WERI-Rb-1 (cell line): ENCODE results near the gene YTHDF2.
"Not testable (repeated sequence)": the region's sequence is repeated elsewhere in the genome, so short reads cannot be mapped to it uniquely, and the experiment has no call there.

Source experiments
- DNase-seq: peaks from one replicate; pipeline ENCODE4 v3.0.0-alpha.2; 2020
- H3K27ac ChIP-seq: fragments of 250-450 bp; sonication (Bioruptor Pico); 2 replicates; pipeline ENCODE4 v1.5.1; 2020; ENCODE audit warnings: mild to moderate bottlenecking, moderate library complexity
- H3K27me3 ChIP-seq: fragments of 250-450 bp; sonication (Bioruptor Pico); 2 replicates; pipeline ENCODE4 v1.5.1; 2021; ENCODE audit warnings: mild to moderate bottlenecking, low read depth, moderate library complexity; ENCODE audit not compliant: insufficient read depth, severe bottlenecking
- H3K36me3 ChIP-seq: fragments of 250-450 bp; sonication (Bioruptor Pico); 2 replicates; pipeline ENCODE4 v1.5.1; 2020; ENCODE audit warnings: mild to moderate bottlenecking, moderate library complexity
- H3K4me3 ChIP-seq: 2 replicates; pipeline ENCODE4 v1.5.1; 2011; ENCODE audit warnings: low read depth, mild to moderate bottlenecking, control low read depth, low read length
- H3K9me3 ChIP-seq: fragments of 250-450 bp; sonication (Bioruptor Pico); 2 replicates; pipeline ENCODE4 v1.5.1; 2021; ENCODE audit warnings: mild to moderate bottlenecking, moderate library complexity; ENCODE audit not compliant: severe bottlenecking
- TF ChIP-seq, protein P1 (sequence below): IDR thresholded peaks from 2 replicates; pipeline ENCODE4 v1.5.1; 2011; ENCODE audit warnings: low read depth, mild to moderate bottlenecking, control low read depth, inconsistent platforms, low read length

The YTHDF2 gene

DNA sequence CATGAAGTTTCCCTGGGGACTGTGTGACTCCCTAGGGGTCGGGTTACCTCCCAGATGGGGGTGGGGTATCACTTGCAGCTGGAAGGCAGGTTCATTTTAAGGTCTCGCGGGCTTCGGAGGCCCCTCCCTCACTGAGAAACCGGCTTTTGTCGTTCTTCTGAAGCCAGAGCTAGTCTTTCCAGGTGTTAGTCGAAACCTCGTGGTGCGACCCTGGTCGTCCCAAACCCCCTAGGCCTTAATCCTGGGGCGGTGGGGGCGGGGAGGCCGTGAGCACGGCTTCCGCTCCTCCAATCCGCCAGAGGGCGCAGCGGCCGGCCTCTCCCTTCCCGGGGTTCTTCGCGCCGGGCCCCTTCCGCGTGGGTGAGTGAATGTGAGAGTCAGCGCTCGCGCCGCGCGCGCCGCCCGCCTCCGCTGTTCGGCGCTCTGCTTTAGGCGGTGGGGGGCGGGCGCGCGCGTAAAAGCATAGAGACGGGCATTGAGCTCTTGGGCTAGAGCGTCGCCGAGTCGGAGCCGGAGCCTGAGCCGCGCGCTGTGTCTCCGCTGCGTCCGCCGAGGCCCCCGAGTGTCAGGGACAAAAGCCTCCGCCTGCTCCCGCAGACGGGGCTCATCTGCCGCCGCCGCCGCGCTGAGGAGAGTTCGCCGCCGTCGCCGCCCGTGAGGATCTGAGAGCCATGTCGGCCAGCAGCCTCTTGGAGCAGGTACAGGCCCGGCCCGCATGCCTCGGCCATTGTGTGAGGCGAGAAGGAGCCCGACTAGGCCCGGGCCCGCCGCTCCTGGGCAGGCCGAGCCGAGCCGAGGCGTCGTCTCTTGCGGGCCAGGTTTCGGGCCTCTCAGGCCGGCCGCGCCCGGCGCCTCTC, at the start of gene YTHDF2:
Gene YTHDF2 (plus strand): TSS at position 491 of the 857 bp plus-strand sequence. CDS start 181 bp downstream, at position 672.
- peak; percentile 98 for DNase-seq
- Histone ChIP-seq H3K27ac (peak within 1 kb of the TSS; percentile 98), H3K9me3 (peaks cover 2% of the 10 kb centered on the region), H3K27me3 (no peaks in the 10 kb centered on the region), H3K36me3 (peaks cover 47% of the 10 kb centered on the region), H3K4me3 (peak within 1 kb of the TSS; percentile 96)
- TF ChIP-seq, protein P1, sequence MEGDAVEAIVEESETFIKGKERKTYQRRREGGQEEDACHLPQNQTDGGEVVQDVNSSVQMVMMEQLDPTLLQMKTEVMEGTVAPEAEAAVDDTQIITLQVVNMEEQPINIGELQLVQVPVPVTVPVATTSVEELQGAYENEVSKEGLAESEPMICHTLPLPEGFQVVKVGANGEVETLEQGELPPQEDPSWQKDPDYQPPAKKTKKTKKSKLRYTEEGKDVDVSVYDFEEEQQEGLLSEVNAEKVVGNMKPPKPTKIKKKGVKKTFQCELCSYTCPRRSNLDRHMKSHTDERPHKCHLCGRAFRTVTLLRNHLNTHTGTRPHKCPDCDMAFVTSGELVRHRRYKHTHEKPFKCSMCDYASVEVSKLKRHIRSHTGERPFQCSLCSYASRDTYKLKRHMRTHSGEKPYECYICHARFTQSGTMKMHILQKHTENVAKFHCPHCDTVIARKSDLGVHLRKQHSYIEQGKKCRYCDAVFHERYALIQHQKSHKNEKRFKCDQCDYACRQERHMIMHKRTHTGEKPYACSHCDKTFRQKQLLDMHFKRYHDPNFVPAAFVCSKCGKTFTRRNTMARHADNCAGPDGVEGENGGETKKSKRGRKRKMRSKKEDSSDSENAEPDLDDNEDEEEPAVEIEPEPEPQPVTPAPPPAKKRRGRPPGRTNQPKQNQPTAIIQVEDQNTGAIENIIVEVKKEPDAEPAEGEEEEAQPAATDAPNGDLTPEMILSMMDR: peak; percentile 79

DNA sequence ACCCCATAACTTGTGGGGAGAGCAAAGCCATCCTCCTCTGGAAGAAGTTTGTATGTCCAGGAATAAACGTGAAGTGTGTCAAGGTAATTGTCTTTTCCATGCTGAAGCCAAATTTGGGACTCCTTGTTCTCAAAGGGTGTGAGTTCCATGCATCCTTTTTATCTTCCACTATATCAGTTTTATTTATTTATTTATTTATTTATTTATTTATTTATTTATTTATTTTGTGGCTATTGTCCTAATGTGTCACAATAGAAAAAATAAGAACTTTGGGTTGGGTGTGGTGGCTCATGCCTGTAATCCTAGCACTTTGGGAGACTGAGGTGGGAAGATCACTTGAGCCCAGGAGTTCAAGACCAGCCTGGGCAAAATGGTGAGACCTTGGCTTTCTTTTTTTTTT, 45.1 kb upstream of the YTHDF2 start:
- peaks cover 25% of the 10 kb centered on the region for H3K36me3 ChIP-seq
- not testable (repeated sequence) for DNase-seq, H3K9me3 ChIP-seq, H3K27ac ChIP-seq, H3K4me3 ChIP-seq, H3K27me3 ChIP-seq

DNA sequence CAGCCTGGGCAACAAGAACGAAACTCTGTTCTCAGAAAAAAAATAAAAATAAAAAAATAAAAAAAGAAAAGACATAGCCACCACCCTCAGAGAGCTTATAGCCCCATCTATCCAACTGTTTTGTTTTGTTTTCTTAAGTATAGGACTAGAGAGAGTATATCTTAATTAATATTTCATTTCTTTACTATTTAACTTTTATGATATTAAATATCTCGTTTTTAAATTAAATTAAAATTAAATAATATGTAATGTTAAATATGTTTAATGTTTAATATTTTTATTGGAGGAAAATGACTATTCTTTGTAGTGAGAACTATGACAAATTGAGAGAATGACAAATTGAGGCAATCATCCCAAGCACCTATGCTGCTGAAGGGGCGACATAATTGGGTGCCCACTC, 33.1 kb upstream of the YTHDF2 start:
- DNase-seq: no peak
- TF ChIP-seq, protein P1: no peak
- H3K36me3 ChIP-seq: peaks cover 49% of the 10 kb centered on the region

DNA sequence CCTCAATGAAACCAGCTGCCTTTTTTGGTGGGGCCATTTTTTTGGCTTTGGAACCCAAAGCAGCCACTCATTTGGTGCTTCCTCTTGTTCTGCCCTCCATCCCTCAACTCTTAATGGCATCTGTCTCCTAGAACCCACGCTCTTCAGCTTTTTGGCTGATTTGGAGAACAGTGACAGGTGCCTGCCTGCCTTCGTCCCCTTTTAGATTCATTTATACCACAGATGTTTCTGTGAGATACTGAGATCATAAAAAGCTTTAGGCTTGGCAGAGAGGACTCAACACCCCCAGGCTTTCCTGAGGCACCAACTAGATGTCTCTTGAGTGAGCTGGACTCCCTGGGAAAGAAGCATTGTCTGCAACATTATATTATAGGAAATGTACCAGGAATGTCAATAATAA, 20.4 kb upstream of the YTHDF2 start:
- Histone ChIP-seq H3K36me3 (peaks cover 30% of the 10 kb centered on the region), H3K27ac (no peak overlapping the region), H3K27me3 (no peaks in the 10 kb centered on the region), H3K4me3 (no peak overlapping the region), H3K9me3 (no peaks in the 10 kb centered on the region)
- no peak for DNase-seq
- TF ChIP-seq, protein P1: no peak

More for the DNA sequence above, 33.1 kb upstream of the YTHDF2 start:
- H3K4me3 ChIP-seq: no peak overlapping the region
- no peaks in the 10 kb centered on the region for H3K27me3 ChIP-seq
- H3K27ac ChIP-seq: no peak overlapping the region
- no peaks in the 10 kb centered on the region for H3K9me3 ChIP-seq

DNA sequence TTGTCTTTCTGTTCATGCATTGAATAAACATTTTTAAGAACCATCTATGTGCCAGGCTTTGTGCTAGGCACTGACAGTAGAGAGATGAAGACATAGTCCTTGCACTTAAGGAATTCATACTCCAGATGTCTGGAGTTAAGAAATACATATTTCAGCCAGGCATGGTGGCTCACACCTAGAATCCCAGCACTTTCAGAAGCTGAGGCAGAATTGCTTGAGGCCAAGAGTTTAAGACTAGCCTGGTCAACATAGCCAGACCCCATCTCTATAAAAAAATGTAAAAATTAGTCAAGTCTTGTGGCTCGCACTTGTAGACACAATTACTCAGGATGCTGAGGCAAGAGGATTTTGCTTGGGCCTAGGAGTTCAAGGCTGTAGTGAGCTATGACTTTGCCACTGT, 18.6 kb upstream of the YTHDF2 start:
- Histone ChIP-seq H3K27ac (no peak overlapping the region), H3K4me3 (no peak overlapping the region), H3K9me3 (no peaks in the 10 kb centered on the region), H3K27me3 (no peaks in the 10 kb centered on the region), H3K36me3 (peaks cover 17% of the 10 kb centered on the region)
- TF ChIP-seq, protein P1: no peak
- DNase-seq: no peak

DNA sequence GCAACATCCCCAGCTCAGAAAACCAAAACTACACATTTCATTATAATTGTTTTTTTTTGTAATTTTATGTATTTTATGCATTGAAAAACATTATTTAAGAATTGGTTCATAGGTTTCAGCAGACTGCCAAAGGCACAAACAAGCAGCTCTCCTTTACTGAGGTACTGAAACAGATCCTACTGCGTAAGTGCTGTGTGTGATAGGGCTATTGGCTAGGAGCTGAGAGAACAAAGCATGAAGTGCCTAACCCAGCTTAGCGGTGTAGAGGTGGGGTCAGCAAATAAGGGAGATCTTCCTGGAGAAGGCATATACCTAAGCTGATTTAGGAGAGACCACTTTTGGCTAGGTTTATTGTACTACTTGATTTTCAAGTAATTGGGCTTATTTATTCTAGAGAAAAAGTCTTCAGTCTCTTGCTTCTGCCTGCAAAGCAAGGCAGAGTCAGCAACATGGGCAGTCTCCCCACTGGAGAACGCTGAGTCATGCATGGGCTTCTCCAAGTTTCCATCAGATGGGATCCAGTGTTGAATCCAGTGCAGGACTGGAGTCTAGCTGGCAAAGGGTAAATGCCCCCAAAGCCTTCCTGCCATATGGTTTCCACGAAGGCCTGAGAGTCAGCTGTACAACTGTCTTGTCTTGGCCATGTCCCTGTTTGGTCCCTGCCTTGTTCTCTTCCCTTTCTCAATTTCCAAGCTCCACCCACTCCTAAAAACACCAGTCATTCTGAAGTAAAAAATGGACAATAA, 18.0 kb upstream of the YTHDF2 start:
- TF ChIP-seq, protein P1: no peak
- DNase-seq: peak; percentile 9
- Histone ChIP-seq H3K4me3 (no peak overlapping the region), H3K27me3 (no peaks in the 10 kb centered on the region), H3K9me3 (no peaks in the 10 kb centered on the region), H3K36me3 (peaks cover 13% of the 10 kb centered on the region), H3K27ac (no peak overlapping the region)
